Suprapubic skin (tissue), 4 donors: Measurements from ENCODE around the gene IPO13. TPM values are rescaled to one million over a fixed set of nuclear protein-coding genes. Genes with fewer than 3 reads are reported as not detected.

Experiments used
- DNase-seq, 2 donors: peaks; one replicate each; pipeline ENCODE4 v3.0.0-alpha.2; 2019; ENCODE audit warnings: low spot score in 2 of 2
- H3K27ac ChIP-seq: fragments of 200-600 bp; sonication (generic); one replicate; pipeline ENCODE4 v1.5.1; 2019
- H3K27me3 ChIP-seq: fragments of 200-600 bp; sonication (generic); one replicate; pipeline ENCODE4 v1.5.1; 2019
- H3K36me3 ChIP-seq: fragments of 200-600 bp; sonication (generic); one replicate; pipeline ENCODE4 v1.5.1; 2019
- H3K4me1 ChIP-seq: fragments of 200-600 bp; sonication (generic); one replicate; pipeline ENCODE4 v1.5.1; 2019
- H3K4me3 ChIP-seq: fragments of 200-600 bp; sonication (generic); one replicate; pipeline ENCODE4 v1.5.1; 2019; ENCODE audit warnings: mild to moderate bottlenecking
- H3K9me3 ChIP-seq: fragments of 200-600 bp; sonication (generic); one replicate; pipeline ENCODE4 v1.5.1; 2019
- CTCF ChIP-seq, 2 donors: fragments of 200-600 bp in 1 of 2; fragments of 450-650 bp in 1 of 2; sonication (generic) in 1 of 2; IDR thresholded peaks; one replicate each; pipeline ENCODE4 v1.5.1; 2016 to 2019; ENCODE audit warnings: antibody characterized with exemption in 2 of 2, mild to moderate bottlenecking in 1 of 2, moderate library complexity in 1 of 2
- EP300 ChIP-seq: sonication (generic); formaldehyde crosslinking; IDR thresholded peaks from one replicate; pipeline ENCODE4 v1.6.1; 2017; ENCODE audit warnings: antibody characterized with exemption
- POLR2A ChIP-seq, 2 donors: fragments of 450-650 bp; IDR thresholded peaks; one replicate each; pipeline ENCODE4 v1.6.1; 2017; ENCODE audit warnings: antibody characterized with exemption in 2 of 2, mild to moderate bottlenecking in 2 of 2, moderate library complexity in 2 of 2
- POLR2AphosphoS5 ChIP-seq, 3 donors: sonication (generic); formaldehyde crosslinking; IDR thresholded peaks; one replicate each; pipeline ENCODE4 v1.6.1; 2017; ENCODE audit warnings: antibody characterized with exemption in 3 of 3
- WGBS: methylation state at CpG from one replicate; pipeline ENCODE4 v1.1.5; 2018; 5-methylcytosine and 5-hydroxymethylcytosine counted together
- total RNA-seq, 4 donors: library from RNA; depleted of rRNA; stranded (reverse); fragments of >200 nt; gene quantifications; one replicate each; pipeline ENCODE4 v1.1.0, GENCODE V29; 2016

The IPO13 gene
- total RNA-seq, 4 donors from 2014 or later, result 30.8 to 41.0 (median 34.8) TPM

- TF ChIP-seq POLR2A (IDR thresholded peaks at IDR 0.05), result no peak
- no peak for TF ChIP-seq POLR2AphosphoS5 (IDR thresholded peaks at IDR 0.05)
- TF ChIP-seq CTCF (IDR thresholded peaks at IDR 0.05), result no peak
- TF ChIP-seq EP300, result no peak
- WGBS, result 86% methylated on average over 15 of the region's 20 CpGs
- no peak for DNase-seq
- Histone ChIP-seq H3K36me3 (peaks cover 8% of the 10 kb centered on the region), H3K27ac (no peak overlapping the region), H3K27me3 (no peaks in the 10 kb centered on the region), H3K4me3 (no peak overlapping the region), H3K4me1 (peaks cover 42% of the 10 kb centered on the region), H3K9me3 (no peaks in the 10 kb centered on the region)
Observed at GRCh38 chr1:44016041-44016889, 69.5 kb downstream of the IPO13 start.

GRCh38 chr1:44016890-44017400 is 70.2 kb downstream of the IPO13 start:
- no peak for TF ChIP-seq EP300
- TF ChIP-seq POLR2A (IDR thresholded peaks at IDR 0.05), result no peak
- no peak for TF ChIP-seq CTCF (IDR thresholded peaks at IDR 0.05)
- Histone ChIP-seq H3K36me3 (peaks cover 8% of the 10 kb centered on the region), H3K4me3 (no peak overlapping the region), H3K4me1 (peaks cover 42% of the 10 kb centered on the region), H3K9me3 (no peaks in the 10 kb centered on the region), H3K27ac (no peak overlapping the region), H3K27me3 (no peaks in the 10 kb centered on the region)
- WGBS, result 89% methylated on average over 20 of the region's 20 CpGs
- no peak for DNase-seq

Other genes starting within 250 kb of the IPO13 start
- gene ST3GAL3, start 239.4 kb upstream of the IPO13 start, total RNA-seq, result 10 to 100 TPM in 2 of 4 donors, 1 to 10 TPM in 2; 6.3 to 21.0 (median 9.9) TPM
- under 1 TPM in 3 of 4 donors, not detected in 1; 0.38 to 0.91 (median 0.72) TPM for gene ARTN, start 13.1 kb upstream of the IPO13 start, total RNA-seq
- 10 to 100 TPM; 27.8 to 64.4 (median 39.8) TPM for gene DPH2, start 23.1 kb downstream of the IPO13 start, total RNA-seq
- gene ATP6V0B, start 28.0 kb downstream of the IPO13 start, total RNA-seq, result 100 to 1,000 TPM in 3 of 4 donors, 10 to 100 TPM in 1; 95.2 to 193 (median 150) TPM
- 10 to 100 TPM; 21.4 to 51.4 (median 41.0) TPM for gene B4GALT2, start 32.3 kb downstream of the IPO13 start, total RNA-seq
- gene CCDC24, start 44.6 kb downstream of the IPO13 start, total RNA-seq, result 1 to 10 TPM; 1.6 to 7.8 (median 3.7) TPM
- gene SLC6A9, start 84.5 kb downstream of the IPO13 start, total RNA-seq, result 10 to 100 TPM; 59.2 to 95.4 (median 84.5) TPM
- gene KLF17, start 171.9 kb downstream of the IPO13 start, total RNA-seq, result not detected
- not detected for gene KLF18, start 194.7 kb downstream of the IPO13 start, total RNA-seq